Astrocyte (in vitro differentiated cells and primary cell): Measurements from ENCODE around the gene TTLL7. TPM values are rescaled to one million over a fixed set of nuclear protein-coding genes. Genes with fewer than 3 reads are reported as not detected.
"Not testable (repeated sequence)": the region's sequence is repeated elsewhere in the genome, so short reads cannot be mapped to it uniquely, and the experiment has no call there.

Experiments
- DNase-seq: peaks from one replicate; pipeline ENCODE4 v3.0.0-alpha.2; 2010; ENCODE audit warnings: low read depth
- FAIRE-seq: peaks from 2 replicates; lab custom pipeline; 2011; peaks lifted over from hg19 to GRCh38; lab: Jason Lieb, UNC
- H2AFZ ChIP-seq: 2 replicates; pipeline ENCODE4 v1.6.0; 2012; ENCODE audit warnings: low read depth, low read length, inconsistent platforms
- H3K27ac ChIP-seq: 2 replicates; pipeline ENCODE4 v1.5.1; 2011; ENCODE audit warnings: low read depth, low read length, inconsistent platforms
- H3K27me3 ChIP-seq: 2 replicates; pipeline ENCODE4 v1.6.0; 2011; ENCODE audit warnings: low read length, inconsistent platforms; ENCODE audit not compliant: insufficient read depth
- H3K36me3 ChIP-seq: 2 replicates; pipeline ENCODE4 v1.5.1; 2011; ENCODE audit warnings: low read length, inconsistent platforms; ENCODE audit not compliant: insufficient read depth
- H3K4me1 ChIP-seq: 2 replicates; pipeline ENCODE4 v1.5.1; 2011; ENCODE audit warnings: low read length, inconsistent platforms; ENCODE audit not compliant: insufficient read depth
- H3K4me2 ChIP-seq: 2 replicates; pipeline ENCODE4 v1.6.0; 2012; ENCODE audit warnings: low read length, inconsistent platforms
- H3K4me3 ChIP-seq: 2 replicates; pipeline ENCODE4 v1.5.1; 2011; ENCODE audit warnings: low read depth, mild to moderate bottlenecking, low read length, inconsistent platforms; ENCODE audit not compliant: insufficient read depth
- H3K79me2 ChIP-seq: 2 replicates; pipeline ENCODE4 v1.6.0; 2012; ENCODE audit warnings: mild to moderate bottlenecking, low read length, inconsistent platforms; ENCODE audit not compliant: insufficient read depth
- H3K9ac ChIP-seq: 2 replicates; pipeline ENCODE4 v1.6.0; 2012; ENCODE audit warnings: mild to moderate bottlenecking, low read length, inconsistent platforms
- H3K9me3 ChIP-seq: 2 replicates; pipeline ENCODE4 v1.5.1; 2012; ENCODE audit warnings: low read depth, mild to moderate bottlenecking, low read length, inconsistent platforms; ENCODE audit not compliant: insufficient read depth
- H4K20me1 ChIP-seq: 2 replicates; pipeline ENCODE4 v1.6.0; 2012; ENCODE audit warnings: low read length, inconsistent platforms; ENCODE audit not compliant: insufficient read depth
- H3K27ac Mint-ChIP-seq: one replicate; pipeline ENCODE4 v1.8.0; 2021; ENCODE audit warnings: mild to moderate bottlenecking, mixed read lengths; ENCODE audit not compliant: unreplicated experiment
- H3K27me3 Mint-ChIP-seq: one replicate; pipeline ENCODE4 v1.8.0; 2021; ENCODE audit warnings: low read depth, mixed read lengths; ENCODE audit not compliant: unreplicated experiment
- H3K36me3 Mint-ChIP-seq: one replicate; pipeline ENCODE4 v1.8.0; 2021; ENCODE audit warnings: low read depth, mixed read lengths; ENCODE audit not compliant: unreplicated experiment
- H3K4me1 Mint-ChIP-seq: one replicate; pipeline ENCODE4 v1.8.0; 2021; ENCODE audit warnings: low read depth, mixed read lengths; ENCODE audit not compliant: unreplicated experiment
- H3K4me3 Mint-ChIP-seq: one replicate; pipeline ENCODE4 v1.8.0; 2021; ENCODE audit warnings: mild to moderate bottlenecking, moderate library complexity, mixed read lengths; ENCODE audit not compliant: unreplicated experiment
- H3K9me3 Mint-ChIP-seq: one replicate; pipeline ENCODE4 v1.8.0; 2021; ENCODE audit warnings: mild to moderate bottlenecking, mixed read lengths; ENCODE audit not compliant: unreplicated experiment
- CTCF ChIP-seq: IDR thresholded peaks from 2 replicates; pipeline ENCODE4 v1.5.1; 2011; ENCODE audit warnings: low read depth, mild to moderate bottlenecking, inconsistent platforms, low read length, moderate library complexity; ENCODE audit not compliant: insufficient read depth
- EZH2 ChIP-seq: IDR thresholded peaks from 2 replicates; pipeline ENCODE4 v1.6.1; 2012; ENCODE audit warnings: mild to moderate bottlenecking, low read length, inconsistent platforms; ENCODE audit not compliant: insufficient read depth
- total RNA-seq: library from RNA; stranded (reverse); gene quantifications from 2 replicates; pipeline ENCODE4 v1.2.1, GENCODE V29; 2021

TTLL7 gene
- total RNA-seq, 1 donor from 2014 or later = 28.5 TPM

DNA sequence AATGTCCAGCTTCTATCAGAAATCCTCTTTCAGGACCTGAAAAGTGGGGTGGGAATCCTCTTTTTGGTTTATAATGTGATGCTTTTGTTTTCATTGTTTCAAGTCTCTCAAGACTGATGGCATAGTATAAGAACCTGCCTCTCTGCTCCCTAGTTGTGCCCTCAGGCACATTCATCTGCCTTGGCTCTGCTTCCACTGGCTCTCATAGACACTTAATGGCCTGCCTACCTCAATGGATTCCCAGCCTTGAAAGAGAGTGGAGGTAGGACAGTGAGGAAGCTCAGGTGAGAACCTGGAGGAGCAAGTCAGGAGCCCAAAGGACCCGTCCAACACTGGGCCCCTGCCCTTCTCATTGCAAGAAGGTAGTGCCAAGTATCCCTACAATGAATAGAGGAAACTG lies 4.8 kb downstream of the TTLL7 start:
- Histone ChIP-seq H3K79me2 (peaks cover 6% of the 10 kb centered on the region), H3K27ac (no peak overlapping the region), H3K27me3 (no peaks in the 10 kb centered on the region), H2AFZ (no peak overlapping the region), H3K36me3 (no peaks in the 10 kb centered on the region), H3K4me3 (no peak overlapping the region), H4K20me1 (peaks cover 4% of the 10 kb centered on the region), H3K4me2 (no peak overlapping the region), H3K4me1 (no peaks in the 10 kb centered on the region), H3K9me3 (no peaks in the 10 kb centered on the region), H3K9ac (no peak overlapping the region)
- peaks cover 3% of the 10 kb centered on the region for H3K36me3 Mint-ChIP-seq
- H3K4me1 Mint-ChIP-seq = peaks cover 16% of the 10 kb centered on the region
- no peaks in the 10 kb centered on the region for H3K27me3 Mint-ChIP-seq
- H3K4me3 Mint-ChIP-seq = no peak overlapping the region
- no peaks in the 10 kb centered on the region for H3K9me3 Mint-ChIP-seq
- DNase-seq (no peak), FAIRE-seq (no peak)
- no peak overlapping the region for H3K27ac Mint-ChIP-seq
- TF ChIP-seq CTCF = no peak
- TF ChIP-seq EZH2 = no peak

GRCh38 chr1:83990734-83991133 lies 8.2 kb downstream of the TTLL7 start:
- H3K4me3 Mint-ChIP-seq = no peak overlapping the region
- Histone ChIP-seq H3K36me3 (no peaks in the 10 kb centered on the region), H4K20me1 (no peaks in the 10 kb centered on the region), H3K9ac (no peak overlapping the region), H3K4me2 (no peak overlapping the region), H3K4me3 (no peak overlapping the region), H2AFZ (no peak overlapping the region), H3K4me1 (no peaks in the 10 kb centered on the region), H3K9me3 (no peaks in the 10 kb centered on the region), H3K27me3 (no peaks in the 10 kb centered on the region), H3K79me2 (peaks cover 6% of the 10 kb centered on the region), H3K27ac (no peak overlapping the region)
- FAIRE-seq (no peak), DNase-seq (no peak)
- H3K27me3 Mint-ChIP-seq = no peaks in the 10 kb centered on the region
- H3K36me3 Mint-ChIP-seq = peaks cover 8% of the 10 kb centered on the region
- H3K27ac Mint-ChIP-seq = no peak overlapping the region
- peaks cover 4% of the 10 kb centered on the region for H3K9me3 Mint-ChIP-seq
- no peak for TF ChIP-seq CTCF
- no peak for TF ChIP-seq EZH2
- no peaks in the 10 kb centered on the region for H3K4me1 Mint-ChIP-seq

GRCh38 chr1:83985048-83985447 lies 13.9 kb downstream of the TTLL7 start:
- H3K27ac Mint-ChIP-seq = no peak overlapping the region
- no peak overlapping the region for H3K27ac ChIP-seq
- no peaks in the 10 kb centered on the region for H3K27me3 ChIP-seq
- no peaks in the 10 kb centered on the region for H4K20me1 ChIP-seq
- no peak overlapping the region for H3K9ac ChIP-seq
- no peak for FAIRE-seq
- H3K4me3 Mint-ChIP-seq = no peak overlapping the region
- peaks cover 12% of the 10 kb centered on the region for H3K36me3 Mint-ChIP-seq
- peaks cover 12% of the 10 kb centered on the region for H3K9me3 Mint-ChIP-seq
- no peaks in the 10 kb centered on the region for H3K36me3 ChIP-seq
- TF ChIP-seq CTCF = no peak
- TF ChIP-seq EZH2 = no peak
- H3K4me3 ChIP-seq = no peak overlapping the region
- H3K9me3 ChIP-seq = no peaks in the 10 kb centered on the region
- H3K4me1 Mint-ChIP-seq = no peaks in the 10 kb centered on the region
- no peaks in the 10 kb centered on the region for H3K27me3 Mint-ChIP-seq
- no peaks in the 10 kb centered on the region for H3K4me1 ChIP-seq
- DNase-seq = no peak
- no peaks in the 10 kb centered on the region for H3K79me2 ChIP-seq
- no peak overlapping the region for H2AFZ ChIP-seq
- no peak overlapping the region for H3K4me2 ChIP-seq

DNA sequence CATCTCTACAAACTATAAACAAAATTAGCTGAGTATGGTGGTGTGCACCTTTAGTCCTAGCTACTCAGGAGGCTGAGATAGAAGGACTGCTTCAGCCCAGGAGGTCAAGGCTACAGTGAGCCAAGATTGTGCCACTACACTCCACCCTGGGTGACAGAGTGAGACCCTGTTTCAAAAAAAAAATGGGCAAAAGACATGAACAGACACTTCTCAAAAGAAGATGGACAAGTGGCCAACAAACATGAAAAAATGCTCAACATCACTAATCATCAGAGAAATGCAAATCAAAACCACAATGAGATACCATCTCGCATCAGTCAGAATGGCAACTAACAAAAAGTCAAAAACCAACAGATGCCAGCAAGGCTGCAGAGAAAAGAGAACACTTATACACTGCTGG lies 15.0 kb downstream of the TTLL7 start:
- not testable (repeated sequence) for H3K4me3 Mint-ChIP-seq, H4K20me1 ChIP-seq, H3K27me3 Mint-ChIP-seq, H3K9me3 ChIP-seq, H3K4me1 Mint-ChIP-seq, H3K4me2 ChIP-seq, H3K4me3 ChIP-seq, H3K27me3 ChIP-seq, FAIRE-seq, H2AFZ ChIP-seq, H3K79me2 ChIP-seq, H3K36me3 ChIP-seq, DNase-seq, H3K4me1 ChIP-seq, H3K27ac Mint-ChIP-seq, H3K27ac ChIP-seq, H3K9ac ChIP-seq, H3K36me3 Mint-ChIP-seq
- H3K9me3 Mint-ChIP-seq = peaks cover 14% of the 10 kb centered on the region
